GM21515 (cell line): ENCODE results near the gene DDX21.
"Not testable (repeated sequence)": the region's sequence is repeated elsewhere in the genome, so short reads cannot be mapped to it uniquely, and the experiment has no call there.

ENCODE experiments used
- ATAC-seq: cut with Tn5 transposase; IDR thresholded peaks from one replicate; pipeline ENCODE4 v1.9.1; 2021; ENCODE audit not compliant: unreplicated experiment

The DDX21 gene

GRCh38 chr10:68955832-68956532 lies at the start of gene DDX21:
Gene DDX21 (plus strand): TSS chr10:68956170. CDS start chr10:68956226, 56 bp downstream.
- peak; percentile 82 for ATAC-seq

GRCh38 chr10:68924593-68924992 lies 31.4 kb upstream of the DDX21 start:
- no peak for ATAC-seq

- no peak for ATAC-seq
Observed at GRCh38 chr10:68925489-68925888, 30.5 kb upstream of the DDX21 start.

- ATAC-seq, result not testable (repeated sequence)
Observed at GRCh38 chr10:68929157-68929556, 26.8 kb upstream of the DDX21 start.

- not testable (repeated sequence) for ATAC-seq
Observed at GRCh38 chr10:68929888-68930287, 26.1 kb upstream of the DDX21 start.

GRCh38 chr10:68932860-68933259 lies 23.1 kb upstream of the DDX21 start:
- ATAC-seq, result not testable (repeated sequence)

GRCh38 chr10:68934994-68935393 lies 21.0 kb upstream of the DDX21 start:
- ATAC-seq, result no peak

- no peak for ATAC-seq
Observed at GRCh38 chr10:68938117-68938516, 17.9 kb upstream of the DDX21 start.

GRCh38 chr10:68938884-68939283 lies 17.1 kb upstream of the DDX21 start:
- ATAC-seq, result no peak

GRCh38 chr10:68940917-68941316 lies 15.1 kb upstream of the DDX21 start:
- not testable (repeated sequence) for ATAC-seq

GRCh38 chr10:68950598-68950997 lies 5.4 kb upstream of the DDX21 start:
- ATAC-seq, result no peak

- no peak for ATAC-seq
Observed at GRCh38 chr10:68954904-68955303, 1.1 kb upstream of the DDX21 start.

GRCh38 chr10:68955355-68955831 lies 577 bp upstream of the DDX21 start:
- peak; percentile 21 for ATAC-seq

- ATAC-seq, result peak; percentile 1
Observed at GRCh38 chr10:68957284-68957615, 1.3 kb downstream of the DDX21 start.

- no peak for ATAC-seq
Observed at GRCh38 chr10:68957654-68958053, 1.7 kb downstream of the DDX21 start.

- ATAC-seq, result no peak
Observed at GRCh38 chr10:68959695-68960527, 3.9 kb downstream of the DDX21 start.

GRCh38 chr10:68963151-68963550 lies 7.2 kb downstream of the DDX21 start:
- no peak for ATAC-seq

- ATAC-seq, result no peak
Observed at GRCh38 chr10:68973975-68974374, 18.0 kb downstream of the DDX21 start.

GRCh38 chr10:68975936-68976473 lies 20.0 kb downstream of the DDX21 start:
- not testable (repeated sequence) for ATAC-seq

- ATAC-seq, result not testable (repeated sequence)
Observed at GRCh38 chr10:68979738-68980137, 23.8 kb downstream of the DDX21 start.

GRCh38 chr10:68981074-68981473 lies 25.1 kb downstream of the DDX21 start:
- no peak for ATAC-seq

GRCh38 chr10:68982389-68982788 lies 26.4 kb downstream of the DDX21 start:
- no peak for ATAC-seq
